ENCODE data around the gene TRIM8. TPM values are rescaled to one million over a fixed set of nuclear protein-coding genes. Genes with fewer than 3 reads are reported as not detected.
A peak's percentile ranks its signal among the peaks of the same experiment; 100 is the strongest.

The TRIM8 gene, protein sequence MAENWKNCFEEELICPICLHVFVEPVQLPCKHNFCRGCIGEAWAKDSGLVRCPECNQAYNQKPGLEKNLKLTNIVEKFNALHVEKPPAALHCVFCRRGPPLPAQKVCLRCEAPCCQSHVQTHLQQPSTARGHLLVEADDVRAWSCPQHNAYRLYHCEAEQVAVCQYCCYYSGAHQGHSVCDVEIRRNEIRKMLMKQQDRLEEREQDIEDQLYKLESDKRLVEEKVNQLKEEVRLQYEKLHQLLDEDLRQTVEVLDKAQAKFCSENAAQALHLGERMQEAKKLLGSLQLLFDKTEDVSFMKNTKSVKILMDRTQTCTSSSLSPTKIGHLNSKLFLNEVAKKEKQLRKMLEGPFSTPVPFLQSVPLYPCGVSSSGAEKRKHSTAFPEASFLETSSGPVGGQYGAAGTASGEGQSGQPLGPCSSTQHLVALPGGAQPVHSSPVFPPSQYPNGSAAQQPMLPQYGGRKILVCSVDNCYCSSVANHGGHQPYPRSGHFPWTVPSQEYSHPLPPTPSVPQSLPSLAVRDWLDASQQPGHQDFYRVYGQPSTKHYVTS
- total RNA-seq (2013), result 61.5 TPM
- polyA plus RNA-seq, result 100 to 1,000 TPM in 1 of 3 donors, 10 to 100 TPM in 2; 39.4 to 183 (median 41.4) TPM
- 88.1 and 116 TPM in 2 replicates for polyA minus RNA-seq
- total RNA-seq, result 19.3 to 147 (median 89.4) reads per million in 11 experiments

DNA sequence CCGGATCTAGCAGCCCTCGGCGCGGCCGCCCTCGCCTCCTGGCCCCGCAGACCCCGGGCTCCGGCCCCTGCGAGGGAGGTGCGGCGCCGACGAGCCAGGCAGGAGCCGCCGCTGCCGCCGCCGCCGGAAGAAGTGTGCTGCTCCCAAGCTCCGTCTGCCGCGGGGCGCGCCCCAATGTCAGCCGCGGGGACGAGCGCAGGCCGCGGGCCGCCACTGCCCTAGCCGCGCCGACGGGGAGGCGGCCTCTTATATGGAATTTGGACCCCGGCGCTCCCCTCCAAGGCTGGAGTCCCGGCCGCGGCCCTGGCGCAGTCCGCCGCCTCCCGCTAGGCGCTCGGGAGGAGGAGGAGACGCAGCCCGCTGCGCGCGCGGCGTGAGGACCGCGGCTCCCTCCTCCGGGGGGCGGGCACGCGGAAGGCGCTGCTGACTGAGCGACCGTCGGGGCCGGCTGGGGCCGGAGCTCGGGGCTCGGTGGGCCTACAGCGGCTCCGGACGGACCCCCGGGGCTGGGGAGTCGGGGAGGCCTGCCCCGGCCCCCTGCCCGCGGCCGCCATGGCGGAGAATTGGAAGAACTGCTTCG lies at the start of gene TRIM8:
TRIM8 (plus strand) TSS at position 414 of the 580 bp plus-strand sequence; CDS start at position 553, 139 bp downstream.
- H3K36me3 Mint-ChIP-seq, result peaks cover 19 to 29% of the 10 kb centered on the region in 2 donors
- TF ChIP-seq CTCF (IDR thresholded peaks at IDR 0.05), result no peak
- peak within 1 kb of the TSS; percentile 89 for H3K4me2 ChIP-seq (replicated peaks; ENCODE audit: extremely low read depth, low read length, poor library complexity, severe bottlenecking)
- peaks cover 0 to 5% (median 2%) of the 10 kb centered on the region in 7 donors for H3K9me3 Mint-ChIP-seq
- intact Hi-C loops (cut with micrococcal nuclease), result no loop called here
- peaks cover 11% of the 10 kb centered on the region in 2 donors for H3K36me3 ChIP-seq (replicated peaks in 1 of 2; ENCODE audit: control insufficient read depth in 1 of 2, insufficient read depth in 2 of 2, low read length in 2 of 2)
- peaks cover 40% of the 10 kb centered on the region for H4K20me1 ChIP-seq (ENCODE audit: insufficient read depth, low read length)
- H3K27ac Mint-ChIP-seq, result peak within 1 kb of the TSS; percentile 98 to 100 (median 99)
- WGBS (ENCODE audit: insufficient coverage), result under 1% methylated on average over 78 of the region's 80 CpGs
- H3K4me3 Mint-ChIP-seq, result peak within 1 kb of the TSS; percentile 99
- H3K27me3 ChIP-seq (ENCODE audit: control insufficient read depth in 2 of 2, insufficient read depth in 2 of 2, low read length in 2 of 2), result no peaks in the 10 kb centered on the region
- H3K4me1 ChIP-seq (ENCODE audit: control insufficient read depth in 1 of 2, insufficient read depth in 2 of 2, low read length in 2 of 2), result peaks cover 33 to 36% of the 10 kb centered on the region in 2 donors
- H3K9ac ChIP-seq (ENCODE audit: insufficient read depth, low read length, poor library complexity, severe bottlenecking), result peak within 1 kb of the TSS; percentile 96
- peak in 1 of 3 donors; percentile 41 for DNase-seq
- peaks cover 34% of the 10 kb centered on the region for H3K4me1 Mint-ChIP-seq
- peak within 1 kb of the TSS; percentile 87 to 99 for H3K27ac ChIP-seq (ENCODE audit: low read depth in 1 of 2, low read length in 2 of 2)
- peaks cover 0 to 3% (median 0%) of the 10 kb centered on the region in 3 donors for H3K27me3 Mint-ChIP-seq (ENCODE audit: low read depth in 3 of 3)
- H3K9me3 ChIP-seq (replicated peaks in 1 of 2; ENCODE audit: control insufficient read depth in 1 of 2, insufficient read depth in 1 of 2, low read length in 2 of 2), result no peaks in the 10 kb centered on the region
- H3K79me2 ChIP-seq (ENCODE audit: insufficient read depth, low read length), result peaks cover 69% of the 10 kb centered on the region
- no peak within 1 kb of the TSS for H2AFZ ChIP-seq (ENCODE audit: insufficient read depth, low read depth, low read length, poor library complexity, severe bottlenecking)
- H3K4me3 ChIP-seq (replicated peaks in 1 of 3; ENCODE audit: low read depth in 2 of 3, low read length in 3 of 3), result peak within 1 kb of the TSS; percentile 71 to 99 (median 76)

GRCh38 chr10:102595293-102595692 lies 49.0 kb upstream of the TRIM8 start:
- Mint-ChIP-seq H3K27ac (peak overlapping the region in 1 of 7 donors; percentile 1), H3K9me3 (no peaks in the 10 kb centered on the region), H3K27me3 (ENCODE audit: low read depth in 3 of 3) (peaks cover 0 to 5% (median 0%) of the 10 kb centered on the region in 3 donors), H3K4me3 (no peak overlapping the region), H3K36me3 (peaks cover 68 to 76% of the 10 kb centered on the region in 2 donors), H3K4me1 (peaks cover 23% of the 10 kb centered on the region)
- Histone ChIP-seq H3K36me3 (replicated peaks in 1 of 2; ENCODE audit: control insufficient read depth in 1 of 2, insufficient read depth in 2 of 2, low read length in 2 of 2) (peaks cover 61 to 87% of the 10 kb centered on the region in 2 donors), H3K4me2 (replicated peaks; ENCODE audit: extremely low read depth, low read length, poor library complexity, severe bottlenecking) (no peak overlapping the region), H4K20me1 (ENCODE audit: insufficient read depth, low read length) (peaks cover 40% of the 10 kb centered on the region), H3K27me3 (ENCODE audit: control insufficient read depth in 2 of 2, insufficient read depth in 2 of 2, low read length in 2 of 2) (no peaks in the 10 kb centered on the region), H2AFZ (ENCODE audit: insufficient read depth, low read depth, low read length, poor library complexity, severe bottlenecking) (no peak overlapping the region), H3K4me3 (replicated peaks in 1 of 3; ENCODE audit: low read depth in 2 of 3, low read length in 3 of 3) (no peak overlapping the region), H3K27ac (ENCODE audit: low read depth in 1 of 2, low read length in 2 of 2) (no peak overlapping the region), H3K9ac (ENCODE audit: insufficient read depth, low read length, poor library complexity, severe bottlenecking) (no peak overlapping the region), H3K79me2 (ENCODE audit: insufficient read depth, low read length) (peaks cover 5% of the 10 kb centered on the region), H3K9me3 (replicated peaks in 1 of 2; ENCODE audit: control insufficient read depth in 1 of 2, insufficient read depth in 1 of 2, low read length in 2 of 2) (no peaks in the 10 kb centered on the region), H3K4me1 (ENCODE audit: control insufficient read depth in 1 of 2, insufficient read depth in 2 of 2, low read length in 2 of 2) (peaks cover 3 to 21% of the 10 kb centered on the region in 2 donors)
- WGBS (ENCODE audit: insufficient coverage), result 50% methylated on average over 2 of the region's 2 CpGs
- no peak for TF ChIP-seq CTCF (IDR thresholded peaks at IDR 0.05)
- intact Hi-C loops (cut with micrococcal nuclease), result no loop called here
- DNase-seq, result no peak
